ENCODE results near the gene IRF2BP2.

GRCh38 chr1:234593771-234594504 lies 16.0 kb downstream of the IRF2BP2 start:
- TF ChIP-seq ZNF354C (tag by site-specific recombination; IDR thresholded peaks at IDR 0.05; ENCODE audit: borderline replicate concordance, low read depth) (no peak), ZSCAN30 (tag by site-specific recombination; IDR thresholded peaks at IDR 0.05) (no peak), ZBTB11 (tag by site-specific recombination; conservative IDR thresholded peaks at IDR 0.05; ENCODE audit: low read depth) (no peak), ELK4 (IDR thresholded peaks at IDR 0.05; ENCODE audit: borderline replicate concordance, low read depth, low read length) (no peak), YY1 (tag by site-specific recombination; IDR thresholded peaks at IDR 0.05) (no peak)
- TF ChIP-seq, protein P1, sequence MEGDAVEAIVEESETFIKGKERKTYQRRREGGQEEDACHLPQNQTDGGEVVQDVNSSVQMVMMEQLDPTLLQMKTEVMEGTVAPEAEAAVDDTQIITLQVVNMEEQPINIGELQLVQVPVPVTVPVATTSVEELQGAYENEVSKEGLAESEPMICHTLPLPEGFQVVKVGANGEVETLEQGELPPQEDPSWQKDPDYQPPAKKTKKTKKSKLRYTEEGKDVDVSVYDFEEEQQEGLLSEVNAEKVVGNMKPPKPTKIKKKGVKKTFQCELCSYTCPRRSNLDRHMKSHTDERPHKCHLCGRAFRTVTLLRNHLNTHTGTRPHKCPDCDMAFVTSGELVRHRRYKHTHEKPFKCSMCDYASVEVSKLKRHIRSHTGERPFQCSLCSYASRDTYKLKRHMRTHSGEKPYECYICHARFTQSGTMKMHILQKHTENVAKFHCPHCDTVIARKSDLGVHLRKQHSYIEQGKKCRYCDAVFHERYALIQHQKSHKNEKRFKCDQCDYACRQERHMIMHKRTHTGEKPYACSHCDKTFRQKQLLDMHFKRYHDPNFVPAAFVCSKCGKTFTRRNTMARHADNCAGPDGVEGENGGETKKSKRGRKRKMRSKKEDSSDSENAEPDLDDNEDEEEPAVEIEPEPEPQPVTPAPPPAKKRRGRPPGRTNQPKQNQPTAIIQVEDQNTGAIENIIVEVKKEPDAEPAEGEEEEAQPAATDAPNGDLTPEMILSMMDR (tag by site-specific recombination; IDR thresholded peaks at IDR 0.05): no peak
- TF ChIP-seq, protein P2, sequence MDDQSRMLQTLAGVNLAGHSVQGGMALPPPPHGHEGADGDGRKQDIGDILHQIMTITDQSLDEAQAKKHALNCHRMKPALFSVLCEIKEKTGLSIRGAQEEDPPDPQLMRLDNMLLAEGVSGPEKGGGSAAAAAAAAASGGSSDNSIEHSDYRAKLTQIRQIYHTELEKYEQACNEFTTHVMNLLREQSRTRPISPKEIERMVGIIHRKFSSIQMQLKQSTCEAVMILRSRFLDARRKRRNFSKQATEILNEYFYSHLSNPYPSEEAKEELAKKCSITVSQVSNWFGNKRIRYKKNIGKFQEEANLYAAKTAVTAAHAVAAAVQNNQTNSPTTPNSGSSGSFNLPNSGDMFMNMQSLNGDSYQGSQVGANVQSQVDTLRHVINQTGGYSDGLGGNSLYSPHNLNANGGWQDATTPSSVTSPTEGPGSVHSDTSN (CRISPR knock-in tag; IDR thresholded peaks at IDR 0.05): no peak

Data from HEK293 (cell line).